ENCODE results near the gene CCT3.
"Not testable (repeated sequence)": the region's sequence is repeated elsewhere in the genome, so short reads cannot be mapped to it uniquely, and the experiment has no call there.

Gene CCT3

DNA sequence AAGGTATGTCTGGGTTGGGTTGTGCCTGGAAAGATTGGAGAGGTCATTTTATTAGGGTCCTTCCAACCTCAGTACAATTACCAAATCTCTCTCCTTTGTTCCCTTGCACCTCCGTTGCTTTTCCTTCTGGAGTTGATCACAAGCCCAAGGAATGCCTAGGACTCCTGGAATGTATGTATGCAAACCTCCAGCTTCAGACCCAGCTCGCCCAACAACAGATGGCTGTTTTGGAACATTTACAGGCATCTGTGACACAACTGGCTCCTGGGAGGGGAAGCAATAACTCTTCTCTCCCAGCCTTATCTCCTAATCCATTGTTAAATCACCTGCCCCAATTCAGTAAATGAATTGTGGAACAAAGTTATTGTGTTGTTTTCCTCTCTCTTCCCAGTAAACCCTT is 8.5 kb upstream of the CCT3 start:
- TF ChIP-seq, protein P1, sequence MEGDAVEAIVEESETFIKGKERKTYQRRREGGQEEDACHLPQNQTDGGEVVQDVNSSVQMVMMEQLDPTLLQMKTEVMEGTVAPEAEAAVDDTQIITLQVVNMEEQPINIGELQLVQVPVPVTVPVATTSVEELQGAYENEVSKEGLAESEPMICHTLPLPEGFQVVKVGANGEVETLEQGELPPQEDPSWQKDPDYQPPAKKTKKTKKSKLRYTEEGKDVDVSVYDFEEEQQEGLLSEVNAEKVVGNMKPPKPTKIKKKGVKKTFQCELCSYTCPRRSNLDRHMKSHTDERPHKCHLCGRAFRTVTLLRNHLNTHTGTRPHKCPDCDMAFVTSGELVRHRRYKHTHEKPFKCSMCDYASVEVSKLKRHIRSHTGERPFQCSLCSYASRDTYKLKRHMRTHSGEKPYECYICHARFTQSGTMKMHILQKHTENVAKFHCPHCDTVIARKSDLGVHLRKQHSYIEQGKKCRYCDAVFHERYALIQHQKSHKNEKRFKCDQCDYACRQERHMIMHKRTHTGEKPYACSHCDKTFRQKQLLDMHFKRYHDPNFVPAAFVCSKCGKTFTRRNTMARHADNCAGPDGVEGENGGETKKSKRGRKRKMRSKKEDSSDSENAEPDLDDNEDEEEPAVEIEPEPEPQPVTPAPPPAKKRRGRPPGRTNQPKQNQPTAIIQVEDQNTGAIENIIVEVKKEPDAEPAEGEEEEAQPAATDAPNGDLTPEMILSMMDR (conservative IDR thresholded peaks at IDR 0.05; ENCODE audit: low read depth, low read length), result no peak
- H3K4me3 ChIP-seq (ENCODE audit: low read length), result no peak overlapping the region
- DNase-seq (ENCODE audit: low read depth), result no peak

DNA sequence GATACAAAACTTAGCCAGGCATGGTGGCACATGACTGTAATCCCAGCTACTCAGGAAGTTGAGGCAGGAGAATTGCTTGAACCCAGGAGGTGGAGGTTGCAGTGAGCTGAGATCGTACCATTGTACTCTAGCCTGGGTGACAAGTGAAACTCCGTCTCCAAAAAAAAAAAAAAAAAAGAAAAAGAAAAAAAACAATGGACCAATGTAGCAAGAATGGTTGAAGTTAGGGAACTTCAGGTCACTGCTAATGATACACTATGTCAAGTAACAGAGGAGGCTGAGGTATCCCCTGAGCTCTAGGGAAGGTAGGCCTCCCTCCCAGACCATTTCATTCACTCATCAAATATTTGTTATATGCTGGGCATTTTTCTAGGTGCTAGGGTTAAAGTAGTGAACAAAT is 7.9 kb upstream of the CCT3 start:
- not testable (repeated sequence) for H3K4me3 ChIP-seq (ENCODE audit: low read length); DNase-seq (ENCODE audit: low read depth)

GRCh38 chr1:156344409-156344808 is 6.3 kb upstream of the CCT3 start:
- TF ChIP-seq, protein P1 (conservative IDR thresholded peaks at IDR 0.05; ENCODE audit: low read depth, low read length), result no peak
- no peak for DNase-seq (ENCODE audit: low read depth)
- H3K4me3 ChIP-seq (ENCODE audit: low read length), result no peak overlapping the region

GRCh38 chr1:156342166-156342955 is 4.3 kb upstream of the CCT3 start:
- TF ChIP-seq, protein P1 (conservative IDR thresholded peaks at IDR 0.05; ENCODE audit: low read depth, low read length), result no peak
- DNase-seq (ENCODE audit: low read depth), result no peak
- no peak overlapping the region for H3K4me3 ChIP-seq (ENCODE audit: low read length)

DNA sequence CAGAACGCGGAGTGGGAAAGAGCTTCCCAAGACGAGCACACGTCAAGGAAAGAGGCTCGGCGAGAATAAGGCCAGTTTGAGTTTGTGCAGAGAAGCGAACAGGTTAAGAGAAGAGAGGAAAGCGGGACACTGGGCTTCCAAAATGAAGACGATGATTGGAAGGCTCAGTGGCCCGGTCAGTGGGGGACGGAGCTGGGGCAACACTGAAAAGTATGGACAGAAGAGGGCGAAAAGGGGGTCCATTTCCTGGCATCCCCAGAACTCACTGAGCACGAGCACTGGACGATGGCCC is 258 bp downstream of the CCT3 start:
- H3K4me3 ChIP-seq (ENCODE audit: low read length), result peak overlapping the region; percentile 95
- TF ChIP-seq, protein P1 (conservative IDR thresholded peaks at IDR 0.05; ENCODE audit: low read depth, low read length), result peak; percentile 11
- no peak for DNase-seq (ENCODE audit: low read depth)

DNA sequence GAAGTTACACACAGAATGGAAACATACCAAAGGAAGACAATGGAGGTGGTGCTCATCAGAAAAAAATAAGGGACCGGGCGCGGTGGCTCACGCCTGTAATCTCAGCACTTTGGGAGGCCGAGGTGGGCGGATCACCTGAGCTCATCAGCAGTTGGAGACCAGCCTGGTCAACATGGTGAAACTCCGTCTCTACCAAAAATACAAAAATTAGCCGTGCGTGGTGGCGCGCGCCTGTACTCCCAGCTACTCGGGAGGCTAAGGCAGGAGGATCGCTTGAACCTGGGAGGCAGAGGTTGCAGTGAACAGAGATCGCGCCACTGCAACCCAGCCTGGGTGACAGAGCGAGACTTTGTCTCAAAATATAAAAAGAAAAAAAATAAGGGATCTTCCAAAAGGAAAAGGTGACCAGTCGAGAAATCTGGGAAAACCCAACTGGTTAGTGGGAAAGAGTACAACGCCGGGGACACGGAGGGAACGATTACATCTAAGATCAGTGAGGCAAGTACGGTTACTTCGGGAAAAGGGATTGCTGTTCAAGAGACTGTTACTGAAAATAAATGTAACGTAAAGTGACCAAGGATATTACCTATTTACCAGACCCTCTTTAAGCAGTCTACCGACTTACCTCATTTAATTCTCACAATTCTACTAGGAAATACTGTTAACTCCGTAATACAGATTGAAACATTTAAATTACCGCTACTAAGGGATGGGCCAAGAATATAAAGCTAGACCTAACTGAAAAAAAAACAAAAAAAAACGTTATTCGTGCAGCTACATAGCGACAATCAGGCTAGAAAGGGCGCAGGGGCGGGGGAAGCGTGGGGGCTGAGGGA is 822 bp downstream of the CCT3 start:
- TF ChIP-seq, protein P1 (conservative IDR thresholded peaks at IDR 0.05; ENCODE audit: low read depth, low read length), result no peak
- no peak for DNase-seq (ENCODE audit: low read depth)
- H3K4me3 ChIP-seq (ENCODE audit: low read length), result peak overlapping the region; percentile 95

GRCh38 chr1:156336242-156336641 is 1.9 kb downstream of the CCT3 start:
- peak overlapping the region; percentile 95 for H3K4me3 ChIP-seq (ENCODE audit: low read length)
- TF ChIP-seq, protein P1 (conservative IDR thresholded peaks at IDR 0.05; ENCODE audit: low read depth, low read length), result peak; percentile 43
- DNase-seq (ENCODE audit: low read depth), result peak; percentile 9

DNA sequence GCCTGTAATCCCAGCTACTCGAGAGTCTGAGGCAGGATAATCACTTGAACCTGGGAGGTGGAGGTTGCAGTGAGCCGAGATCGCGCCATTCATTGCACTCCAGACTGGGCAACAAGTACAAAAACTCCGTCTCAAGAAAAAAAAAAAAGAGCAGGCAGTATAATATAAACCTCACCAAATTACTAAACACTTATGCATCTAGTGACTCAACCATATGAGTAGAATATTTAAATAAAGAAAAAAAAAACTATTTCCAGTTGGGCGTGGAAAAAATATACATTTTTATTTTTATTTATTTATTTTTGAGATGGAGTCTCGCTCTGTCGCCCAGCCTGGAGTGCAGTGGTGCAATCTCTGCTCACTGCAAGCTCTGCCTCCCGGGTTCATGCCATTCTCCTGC is 14.9 kb downstream of the CCT3 start:
- DNase-seq (ENCODE audit: low read depth); H3K4me3 ChIP-seq (ENCODE audit: low read length): not testable (repeated sequence)

Data from retinal pigment epithelial cell (primary cell).